ENCODE results near the gene OGA.

DNA sequence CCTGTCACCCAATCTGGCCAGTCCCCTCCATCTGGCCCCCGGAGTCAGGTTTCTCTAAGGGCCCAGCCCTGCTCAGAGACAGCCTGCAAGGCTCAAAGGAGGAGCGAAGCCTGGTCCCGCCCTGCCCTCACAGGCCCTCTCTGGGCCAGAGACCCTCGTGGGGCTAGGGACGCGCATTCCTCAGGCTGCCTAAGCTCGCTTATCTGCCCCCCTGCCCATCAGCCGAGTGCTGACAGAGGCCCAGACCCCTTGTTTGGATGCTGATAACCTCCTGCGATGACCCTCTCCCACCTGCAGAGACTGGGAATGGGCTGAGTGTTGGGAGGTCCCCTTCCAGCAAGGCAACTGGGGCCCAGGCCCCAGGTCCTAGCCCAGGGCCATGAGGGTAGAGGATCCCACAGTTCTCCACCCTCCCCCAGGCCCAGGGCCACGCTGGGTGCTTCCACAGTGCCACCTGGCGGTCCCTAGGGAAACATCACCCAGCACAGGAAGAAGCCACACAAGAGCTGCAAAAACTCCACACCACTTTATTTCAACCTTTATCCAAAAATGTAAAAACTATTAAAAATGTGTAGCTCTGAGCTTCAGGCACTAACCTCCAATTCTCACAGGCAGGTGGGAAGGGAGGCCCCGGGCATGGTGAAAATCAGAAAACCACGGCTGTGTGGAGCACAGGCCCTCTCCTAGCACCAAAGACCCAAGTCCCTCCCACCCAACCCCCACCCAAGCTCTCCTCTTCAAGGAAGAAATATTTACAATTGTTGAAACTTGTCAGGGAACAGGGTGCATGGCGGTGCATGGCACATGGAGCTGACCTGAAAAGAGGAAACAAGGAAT lies 37.2 kb downstream of the OGA start:
- TF ChIP-seq CTCF (IDR thresholded peaks at IDR 0.05): peak; percentile 55 to 58 (median 57)
- TF ChIP-seq POLR2AphosphoS5 (IDR thresholded peaks at IDR 0.05; ENCODE audit: insufficient read depth in 1 of 2, low read depth in 1 of 2): no peak
